Activated CD4-positive, alpha-beta T cell treated with anti-CD3 and anti-CD28 coated beads, Interleukin-2, Interleukin-4, amounts not matched to agents 100 ng/mL and 50 ng/mL, durations not matched to agents 16 hours and 8 hours (primary cell): ENCODE data around the gene PPP2R5D.
"Not testable (repeated sequence)": the region's sequence is repeated elsewhere in the genome, so short reads cannot be mapped to it uniquely, and the experiment has no call there.

ENCODE experiments used
- DNase-seq: peaks from one replicate; pipeline ENCODE4 v3.0.0-alpha.2; 2020; ENCODE audit warnings: low spot score

Gene PPP2R5D

GRCh38 chr6:43032326-43032725 is 48.0 kb downstream of the PPP2R5D start:
- no peak for DNase-seq

DNA sequence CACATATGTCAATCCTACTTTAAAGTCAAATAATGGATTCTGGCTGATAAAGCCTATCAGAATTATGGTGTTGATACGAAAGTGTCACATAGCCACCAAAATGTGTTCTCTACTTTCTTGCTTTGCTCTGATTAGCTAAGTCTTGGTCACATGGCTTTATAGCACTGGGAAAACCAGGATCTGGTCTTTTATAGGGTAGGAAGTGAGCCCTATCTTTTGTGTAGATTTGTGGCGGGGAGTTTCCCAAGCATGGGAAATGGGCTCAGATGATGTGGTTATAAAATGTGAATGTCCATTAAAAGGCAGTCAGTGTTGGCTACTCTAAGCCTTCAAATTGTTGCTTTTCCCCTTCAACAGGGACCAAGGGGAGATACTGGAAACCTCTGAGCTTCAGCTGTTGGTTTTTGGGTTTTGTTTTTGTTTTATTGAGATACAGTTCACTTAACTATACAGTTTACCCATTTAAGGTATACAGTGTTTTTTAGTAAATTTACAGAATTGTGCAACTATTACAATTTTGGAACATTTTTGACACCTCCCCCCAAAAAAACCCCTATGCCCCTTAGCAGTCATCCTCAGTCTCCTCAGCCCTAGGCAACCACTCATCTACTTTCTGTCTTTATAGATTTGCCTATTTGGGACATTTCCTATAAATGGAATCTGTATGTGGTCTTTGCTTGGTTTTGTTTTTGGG is 49.3 kb downstream of the PPP2R5D start:
- no peak for DNase-seq

- DNase-seq = no peak
Observed at GRCh38 chr6:43034190-43034525, 49.8 kb downstream of the PPP2R5D start.

GRCh38 chr6:43035495-43036194 is 51.3 kb downstream of the PPP2R5D start:
- no peak for DNase-seq

GRCh38 chr6:43036712-43037111 is 52.3 kb downstream of the PPP2R5D start:
- DNase-seq = no peak

DNA sequence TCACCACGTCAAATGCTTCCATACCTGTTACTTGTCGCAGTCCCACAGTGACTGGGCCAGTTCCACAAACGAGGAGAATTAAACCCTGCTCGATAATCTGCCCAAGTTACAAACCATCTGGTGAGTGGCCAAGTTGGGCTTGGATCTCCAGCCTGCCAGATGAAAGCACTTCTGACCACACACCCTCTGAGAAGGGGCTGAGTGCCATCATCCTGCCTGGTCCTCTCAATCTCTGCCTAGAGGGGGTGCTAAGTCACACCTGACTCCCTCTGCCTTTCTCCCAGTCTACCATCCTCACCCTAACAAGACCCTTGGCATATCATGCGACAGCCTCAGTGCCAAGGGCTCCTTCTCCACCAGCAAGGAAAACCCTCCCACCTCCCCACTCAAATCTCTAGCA is 52.8 kb downstream of the PPP2R5D start:
- no peak for DNase-seq

GRCh38 chr6:43037706-43038105 is 53.3 kb downstream of the PPP2R5D start:
- no peak for DNase-seq

DNA sequence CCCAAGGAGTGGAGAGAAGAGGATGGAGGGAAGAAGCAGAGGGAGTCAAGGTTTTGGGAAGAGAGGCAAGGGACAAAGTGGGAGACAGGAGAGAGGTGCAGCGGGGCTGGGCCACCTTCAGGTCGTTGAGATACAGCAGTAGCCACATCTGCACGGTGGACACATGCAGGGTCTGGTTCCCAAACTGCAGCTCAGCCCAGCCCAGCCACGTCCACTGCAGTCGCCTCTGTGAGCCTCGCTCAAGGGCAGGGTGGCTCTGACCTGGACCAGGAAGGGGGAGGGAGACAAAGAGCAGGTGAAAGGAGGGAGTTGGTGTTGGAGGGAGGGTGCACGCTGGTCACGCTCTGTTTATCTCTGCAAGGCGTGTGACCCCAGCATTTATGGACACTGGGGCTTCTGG is 54.4 kb downstream of the PPP2R5D start:
- DNase-seq = no peak

GRCh38 chr6:43040542-43041257 is 56.3 kb downstream of the PPP2R5D start:
- no peak for DNase-seq

GRCh38 chr6:43041475-43041874 is 57.1 kb downstream of the PPP2R5D start:
- DNase-seq = not testable (repeated sequence)

DNA sequence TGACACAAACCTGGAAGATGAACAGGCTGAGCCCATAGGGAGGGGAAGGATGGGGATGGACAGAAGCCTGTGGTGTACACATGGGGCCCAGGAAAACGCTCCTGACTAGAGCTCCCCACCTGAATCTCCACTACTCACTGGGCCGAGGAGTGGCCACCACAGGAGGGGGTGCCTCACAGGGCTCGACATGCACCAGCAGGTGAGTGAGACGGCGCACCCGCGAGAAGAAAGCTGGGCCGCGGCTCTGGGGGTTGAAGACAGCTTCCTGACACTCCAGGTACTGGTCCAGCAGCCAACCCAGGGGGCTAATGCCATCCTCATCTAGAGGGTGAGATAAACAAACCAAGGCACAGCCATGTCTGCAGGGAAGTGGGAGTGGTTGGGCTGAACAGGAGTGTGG is 58.9 kb downstream of the PPP2R5D start:
- no peak for DNase-seq

GRCh38 chr6:43045371-43045930 is 61.1 kb downstream of the PPP2R5D start:
- no peak for DNase-seq

DNA sequence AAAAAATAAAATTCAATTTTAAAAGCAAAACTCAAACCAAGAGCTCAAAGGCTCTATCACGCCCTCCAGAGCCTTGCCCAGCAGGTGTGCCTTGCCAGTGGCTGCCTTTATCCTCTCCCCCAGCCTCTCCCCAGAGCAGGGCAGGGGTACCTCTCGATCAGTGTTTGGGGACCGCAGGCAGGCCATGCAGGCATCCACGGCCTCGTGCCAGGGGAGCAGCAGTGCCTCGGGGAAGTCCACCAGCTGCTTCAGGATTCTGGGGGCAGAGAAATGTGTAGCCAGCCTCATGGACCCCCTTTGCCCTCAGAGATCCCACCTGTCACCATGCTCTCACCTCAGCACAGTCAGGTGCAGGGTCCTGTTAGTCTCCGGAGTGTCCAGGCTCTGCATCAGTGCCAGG is 63.6 kb downstream of the PPP2R5D start:
- DNase-seq = no peak

GRCh38 chr6:43050981-43051380 is 66.6 kb downstream of the PPP2R5D start:
- DNase-seq = no peak

DNA sequence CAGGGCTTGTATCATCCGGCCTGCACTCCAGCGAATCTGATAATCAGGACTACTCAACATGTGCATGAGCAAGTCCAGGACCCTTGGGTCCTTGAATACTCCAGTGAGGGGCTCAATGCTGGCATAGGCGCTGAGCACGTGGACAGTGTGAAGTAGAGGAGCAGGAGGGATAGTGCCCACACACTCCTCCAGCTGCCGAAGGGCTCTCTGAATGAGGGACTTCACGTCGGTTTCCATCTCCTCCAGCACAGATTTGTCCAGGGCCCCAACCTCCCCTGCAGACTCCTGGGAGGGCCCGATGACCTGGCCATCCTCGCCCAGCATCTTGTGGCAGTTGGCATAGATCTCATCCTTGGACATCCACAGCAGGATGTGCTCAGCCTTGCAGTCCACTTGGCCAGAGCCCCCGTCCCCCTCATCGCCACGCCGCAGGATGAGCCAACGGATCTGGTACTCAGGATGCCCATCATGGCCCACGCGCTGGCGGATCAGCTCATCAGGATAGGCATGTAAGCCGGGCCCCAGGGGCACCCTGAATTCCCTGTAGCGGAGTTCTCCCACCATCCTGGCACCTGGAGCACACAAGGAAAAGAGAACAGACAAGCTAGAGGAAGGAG is 68.0 kb downstream of the PPP2R5D start:
- no peak for DNase-seq

GRCh38 chr6:43052842-43053544 is 68.6 kb downstream of the PPP2R5D start:
- peak; percentile 9 for DNase-seq

GRCh38 chr6:43053545-43054205 is 69.3 kb downstream of the PPP2R5D start, which contains the start of gene CUL7:
CUL7 (minus strand) TSS chr6:43053851; CDS start chr6:43052788, 1,063 bp downstream.
- peak; percentile 94 for DNase-seq

GRCh38 chr6:43054206-43054943 is 70.0 kb downstream of the PPP2R5D start:
- DNase-seq = no peak

DNA sequence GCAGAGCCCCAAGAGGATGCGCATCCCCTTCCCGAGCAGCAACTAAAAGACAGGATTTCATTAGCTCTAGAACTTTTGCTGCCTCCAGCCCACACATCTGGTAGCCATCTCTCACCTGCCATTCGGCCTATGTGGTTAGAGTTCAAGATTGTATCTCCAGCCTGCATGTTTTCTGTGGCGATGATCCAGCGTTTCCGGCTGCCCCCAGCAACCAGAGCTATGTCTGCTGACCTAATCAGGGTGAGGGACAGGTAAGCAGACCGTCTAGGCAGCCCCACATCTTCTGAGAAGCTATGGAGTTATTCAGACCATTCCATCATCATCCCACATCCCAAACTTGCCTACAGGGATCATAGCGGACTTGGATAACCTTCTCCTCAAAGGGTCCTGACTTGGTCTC is 71.6 kb downstream of the PPP2R5D start:
- no peak for DNase-seq

- no peak for DNase-seq
Observed at GRCh38 chr6:43058531-43058930, 74.2 kb downstream of the PPP2R5D start.
